ENCODE data around the gene TBC1D25.

TBC1D25 gene

DNA sequence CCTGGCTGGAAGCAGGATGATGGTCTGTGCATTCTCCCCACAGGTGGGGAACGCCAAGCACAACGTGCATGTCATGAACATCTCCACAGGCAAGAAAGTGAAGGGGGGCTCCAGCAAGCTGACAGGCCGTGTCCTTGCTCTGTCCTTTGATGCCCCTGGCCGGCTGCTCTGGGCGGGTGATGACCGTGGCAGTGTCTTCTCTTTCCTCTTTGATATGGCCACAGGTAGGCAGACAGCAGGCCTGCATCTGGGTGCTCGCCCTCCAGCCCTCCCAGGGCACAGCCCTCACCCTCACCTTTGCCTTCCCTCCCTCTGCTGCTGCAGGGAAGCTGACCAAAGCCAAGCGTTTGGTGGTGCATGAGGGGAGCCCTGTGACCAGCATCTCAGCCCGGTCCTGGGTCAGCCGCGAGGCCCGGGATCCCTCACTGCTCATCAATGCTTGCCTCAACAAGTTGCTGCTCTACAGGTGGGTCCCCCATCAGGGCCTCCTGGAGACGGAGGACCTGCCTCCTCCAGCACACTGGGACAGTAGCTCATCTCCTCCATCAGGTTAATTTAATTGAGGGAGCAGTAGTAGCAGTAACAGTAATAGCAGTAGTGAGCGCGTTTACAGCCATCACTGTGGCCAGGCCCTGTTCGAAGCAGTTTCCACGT lies 62.4 kb downstream of the TBC1D25 start:
- DNase-seq (ENCODE audit: low spot score): no peak

DNA sequence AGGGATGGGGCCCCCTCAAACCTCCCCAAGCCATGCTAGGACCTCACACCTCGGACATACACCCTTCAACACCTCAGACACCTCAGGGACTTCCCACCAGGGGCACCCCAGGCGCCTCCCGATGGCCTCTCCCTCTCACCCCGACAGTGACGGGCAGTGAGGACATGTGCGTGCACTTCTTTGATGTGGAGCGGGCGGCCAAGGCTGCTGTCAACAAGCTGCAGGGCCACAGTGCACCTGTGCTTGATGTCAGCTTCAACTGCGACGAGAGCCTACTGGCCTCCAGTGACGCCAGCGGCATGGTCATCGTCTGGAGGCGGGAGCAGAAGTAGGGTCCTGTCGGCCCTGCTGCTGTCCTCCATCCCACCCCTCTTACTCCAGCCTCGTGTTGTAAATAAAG lies 65.2 kb downstream of the TBC1D25 start:
- DNase-seq (ENCODE audit: low spot score): no peak

DNA sequence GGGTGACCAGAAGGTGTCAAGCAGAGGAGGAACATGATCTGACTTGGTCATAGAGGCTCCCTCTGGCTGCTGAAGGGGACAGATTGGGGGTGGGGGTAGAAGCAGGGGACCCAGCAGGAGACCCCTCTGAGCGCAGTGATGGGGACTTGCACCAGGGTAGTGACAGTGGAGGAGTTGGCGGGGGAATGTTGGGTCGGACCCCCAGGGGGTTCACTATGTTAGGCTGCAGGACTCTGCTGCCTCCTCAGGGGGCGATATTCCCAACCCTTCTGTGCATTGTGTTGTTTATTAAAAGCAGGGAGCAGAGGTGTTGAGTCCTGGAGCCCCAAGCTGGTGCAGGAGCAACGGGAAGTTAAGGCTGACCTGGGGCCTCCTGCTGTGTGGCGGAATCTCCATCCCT lies 66.6 kb downstream of the TBC1D25 start:
- no peak for DNase-seq (ENCODE audit: low spot score)

GRCh38 chrX:48611703-48612102 lies 72.2 kb downstream of the TBC1D25 start:
- no peak for DNase-seq (ENCODE audit: low spot score)
